Middle frontal gyrus (tissue), 1 donor: ENCODE results near the gene ZIC5.

ENCODE experiments used
- DNase-seq: peaks from one replicate; pipeline ENCODE4 v3.0.0-alpha.2; 2015; ENCODE audit warnings: low spot score; ENCODE audit errors: extremely low spot score

Gene ZIC5

DNA sequence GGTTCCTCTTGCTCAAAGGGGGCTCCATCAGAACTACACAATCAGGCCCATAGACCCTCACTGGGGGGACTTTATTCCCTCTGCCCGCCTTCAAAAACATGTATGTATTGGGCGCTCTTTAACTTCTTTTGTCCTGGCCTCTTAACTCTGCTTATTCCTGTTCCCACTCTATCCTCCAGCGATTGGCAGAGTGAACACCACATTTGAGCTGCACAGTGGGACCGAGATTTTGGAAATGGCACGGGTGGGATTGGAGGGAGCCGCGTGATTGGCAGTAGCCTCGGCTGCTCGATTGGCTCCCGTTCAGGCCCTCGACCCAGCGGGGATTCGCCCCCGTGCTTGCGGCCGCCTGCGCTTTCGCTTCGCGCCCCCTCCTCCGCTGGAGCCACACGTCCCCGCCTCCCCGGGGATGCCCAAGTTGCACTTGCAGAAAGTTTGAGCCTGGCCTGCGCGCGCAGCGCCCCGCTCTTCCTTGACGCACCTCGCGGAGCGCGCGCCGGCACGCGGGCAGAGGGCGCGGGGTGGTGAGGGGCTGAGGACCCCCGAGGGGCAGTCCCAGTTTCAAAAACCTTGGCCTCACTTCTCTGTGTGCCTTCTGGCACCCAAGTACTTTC, at the start of gene ZIC5:
Gene ZIC5, minus strand, starts transcription at position 192 of the 614 bp plus-strand sequence. Its CDS starts 164 bp downstream, at position 28.
- no peak for DNase-seq

DNA sequence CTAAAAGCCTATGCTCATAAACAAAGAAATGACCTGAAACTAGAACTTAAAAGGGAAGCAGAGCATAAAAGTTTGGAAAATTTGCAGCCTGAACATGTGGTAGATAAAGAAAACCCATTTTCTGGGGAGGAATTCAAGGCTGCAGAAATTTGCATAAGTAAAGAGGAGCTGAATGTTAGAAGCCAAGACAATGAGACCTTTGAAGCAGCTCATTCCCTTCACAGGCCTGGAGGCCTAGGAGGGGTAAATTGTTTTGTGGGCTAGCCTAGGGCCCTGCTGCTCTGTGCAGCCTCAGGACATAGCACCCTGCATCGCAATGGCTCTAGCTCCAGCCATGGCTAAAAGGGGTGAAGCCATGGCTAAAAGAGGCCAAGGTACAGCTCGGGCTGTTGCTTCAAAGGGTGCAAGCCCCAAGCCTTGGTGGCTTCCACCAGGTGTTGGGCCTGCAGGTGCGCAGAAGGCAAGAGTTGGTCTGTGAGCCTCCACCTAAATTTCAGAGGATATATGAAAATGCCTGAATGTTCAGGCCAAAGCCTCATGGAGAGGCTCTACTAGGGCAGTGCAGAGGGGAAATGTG, 48.3 kb upstream of the ZIC5 start:
- no peak for DNase-seq

DNA sequence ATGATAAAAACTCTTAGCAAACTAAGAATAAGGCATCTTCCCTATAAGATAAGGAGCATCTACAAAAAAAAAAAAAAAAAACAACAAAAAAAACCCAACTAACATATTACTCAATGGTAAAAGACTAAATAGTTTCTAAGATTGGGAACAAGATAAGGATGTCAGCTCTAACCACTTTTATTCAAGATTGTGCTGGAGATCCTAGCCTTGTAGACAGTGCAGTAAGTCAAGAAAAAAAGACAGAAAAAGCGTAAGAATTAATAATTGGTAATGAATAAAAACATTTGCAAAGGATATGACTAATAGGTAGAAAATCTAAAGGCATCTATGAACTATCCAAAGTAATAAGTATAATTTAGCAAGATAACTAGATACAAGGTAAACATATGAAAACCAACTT, 43.1 kb upstream of the ZIC5 start:
- DNase-seq, result no peak

- no peak for DNase-seq
Measured at GRCh38 chr13:99998261-99998660, 26.7 kb upstream of the ZIC5 start.

GRCh38 chr13:99997702-99998214, 26.2 kb upstream of the ZIC5 start:
- DNase-seq, result no peak

- no peak for DNase-seq
Measured at GRCh38 chr13:99996381-99996973, 24.9 kb upstream of the ZIC5 start.

- no peak for DNase-seq
Measured at GRCh38 chr13:99995589-99996380, 24.2 kb upstream of the ZIC5 start.

DNA sequence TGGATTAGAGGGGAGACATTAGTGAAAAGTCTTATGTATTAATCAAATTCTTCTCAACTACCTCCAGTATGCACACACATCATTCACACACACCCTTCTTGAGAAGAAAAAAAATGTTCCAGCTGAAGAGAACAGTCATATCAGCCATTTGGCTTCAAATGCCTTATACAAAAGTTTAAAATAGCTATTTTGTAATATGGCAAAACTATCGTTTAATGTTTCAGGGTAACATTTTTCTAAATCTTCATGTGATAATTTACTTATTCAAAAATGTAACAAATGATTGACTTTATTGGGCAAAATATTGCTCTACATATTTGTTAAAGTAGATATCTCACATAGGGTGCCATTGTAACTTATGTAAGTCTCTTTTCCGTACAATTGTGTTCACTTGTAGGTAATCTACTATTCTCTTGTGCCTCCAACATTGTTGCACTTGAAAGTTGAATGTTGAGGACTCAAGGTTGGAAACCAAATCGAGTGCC, 23.6 kb upstream of the ZIC5 start:
- no peak for DNase-seq

GRCh38 chr13:99994638-99995020, 23.1 kb upstream of the ZIC5 start:
- DNase-seq, result no peak

DNA sequence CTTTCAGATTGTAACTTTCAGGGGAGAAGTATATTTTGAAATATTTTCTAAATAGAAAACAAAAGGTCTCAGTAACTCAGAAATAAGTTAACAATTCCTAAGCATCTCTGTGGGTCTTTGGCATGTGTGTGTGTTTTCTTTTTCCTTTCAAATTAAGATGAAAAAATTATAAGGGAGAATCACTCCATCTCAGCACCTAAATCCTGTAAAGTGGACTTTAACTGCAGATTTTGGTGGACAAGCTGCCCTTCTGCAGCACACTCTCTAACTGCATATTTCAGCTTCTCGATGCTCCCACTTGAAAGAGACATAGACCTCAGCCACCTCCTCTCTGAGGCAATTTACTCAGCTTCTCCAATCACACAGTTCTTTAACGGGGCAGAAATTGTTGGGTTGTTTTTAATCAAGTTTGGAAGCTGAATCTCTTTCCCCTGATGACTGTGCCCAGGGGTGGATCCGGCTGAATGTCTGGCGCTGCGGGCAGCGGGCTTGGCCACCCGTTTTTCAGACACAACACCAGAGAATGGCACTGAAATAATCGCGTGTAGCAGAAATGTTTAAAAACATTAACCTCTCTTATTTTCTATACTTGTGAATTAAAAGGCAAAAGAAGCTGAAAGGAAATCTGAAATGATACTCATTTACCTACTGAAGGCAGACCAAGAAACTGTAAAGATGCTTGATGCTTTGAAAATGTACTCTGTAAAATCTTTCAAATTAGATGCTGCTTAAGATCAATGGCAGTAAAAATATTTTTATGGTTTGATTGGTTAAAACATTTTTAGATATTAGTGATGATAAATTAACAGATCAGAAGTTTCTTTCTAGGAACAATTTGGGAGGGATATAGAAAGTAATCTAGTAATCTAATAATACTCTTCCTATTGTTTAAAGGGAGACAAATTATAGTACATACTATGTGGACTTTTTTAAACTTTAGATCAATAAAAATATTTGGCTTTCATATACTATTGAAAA, 22.4 kb upstream of the ZIC5 start:
- no peak for DNase-seq

DNA sequence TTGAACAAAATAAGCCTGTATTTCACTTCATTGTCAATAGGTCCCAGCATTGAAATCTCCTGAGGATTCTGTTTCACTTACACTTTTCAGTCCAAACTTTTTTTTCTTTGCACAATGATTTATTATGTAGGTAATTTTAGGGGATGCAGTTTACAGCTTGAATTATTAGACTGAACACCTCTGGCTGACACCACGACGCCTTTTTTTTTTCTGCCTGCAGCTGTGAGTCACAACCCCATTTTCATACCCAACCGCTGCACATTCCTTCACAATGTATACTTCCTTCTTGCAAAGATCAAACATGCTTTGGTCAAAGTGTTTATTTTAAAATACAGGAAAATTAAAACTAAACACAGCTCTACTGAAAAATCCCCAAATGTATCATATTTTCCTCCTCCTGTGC, 21.4 kb upstream of the ZIC5 start:
- no peak for DNase-seq

DNA sequence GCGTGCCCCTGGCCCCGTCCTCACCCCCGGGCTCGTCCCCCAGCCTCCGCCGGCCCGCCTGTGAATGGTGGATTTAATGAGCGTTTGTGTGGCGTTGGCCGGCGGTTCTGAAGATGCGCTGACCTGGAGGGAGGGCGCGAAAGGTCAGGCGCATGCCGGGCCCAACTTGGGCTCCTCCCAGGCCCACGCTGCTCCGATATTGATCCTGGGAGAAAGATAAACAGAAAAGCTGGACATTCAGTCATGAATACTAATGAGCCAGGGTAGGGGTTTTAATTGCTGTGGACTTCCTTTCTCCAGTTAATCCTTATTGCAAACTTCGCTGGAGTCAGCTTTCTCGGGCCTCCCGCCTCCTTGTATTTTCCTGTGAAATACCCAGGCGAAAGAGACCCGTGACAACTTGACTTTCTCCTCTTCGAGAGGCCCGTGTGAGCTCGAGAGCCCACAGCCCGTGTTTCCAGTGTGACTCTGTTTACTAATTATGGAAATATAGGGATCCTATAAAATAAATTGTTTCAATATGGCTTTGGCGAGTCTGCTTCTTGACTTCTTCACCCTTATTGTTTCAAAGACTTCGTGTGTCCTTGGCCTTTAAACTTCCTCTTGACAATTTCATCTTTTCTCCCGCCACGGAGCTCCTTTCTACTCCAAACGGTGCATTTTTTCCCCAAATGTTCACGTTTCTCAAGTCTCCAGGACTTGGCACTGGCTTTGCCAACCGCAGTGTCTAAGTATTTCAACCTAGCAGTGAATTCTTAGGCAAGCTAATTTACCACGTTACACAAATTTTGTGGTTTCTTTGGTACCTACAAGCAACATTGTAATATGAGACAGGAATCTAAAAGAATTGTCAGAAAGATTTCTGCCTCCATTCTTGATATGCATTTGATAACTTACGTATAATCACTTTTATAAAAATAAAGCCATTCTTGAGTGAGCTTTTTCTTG, 20.5 kb upstream of the ZIC5 start:
- DNase-seq, result no peak

DNA sequence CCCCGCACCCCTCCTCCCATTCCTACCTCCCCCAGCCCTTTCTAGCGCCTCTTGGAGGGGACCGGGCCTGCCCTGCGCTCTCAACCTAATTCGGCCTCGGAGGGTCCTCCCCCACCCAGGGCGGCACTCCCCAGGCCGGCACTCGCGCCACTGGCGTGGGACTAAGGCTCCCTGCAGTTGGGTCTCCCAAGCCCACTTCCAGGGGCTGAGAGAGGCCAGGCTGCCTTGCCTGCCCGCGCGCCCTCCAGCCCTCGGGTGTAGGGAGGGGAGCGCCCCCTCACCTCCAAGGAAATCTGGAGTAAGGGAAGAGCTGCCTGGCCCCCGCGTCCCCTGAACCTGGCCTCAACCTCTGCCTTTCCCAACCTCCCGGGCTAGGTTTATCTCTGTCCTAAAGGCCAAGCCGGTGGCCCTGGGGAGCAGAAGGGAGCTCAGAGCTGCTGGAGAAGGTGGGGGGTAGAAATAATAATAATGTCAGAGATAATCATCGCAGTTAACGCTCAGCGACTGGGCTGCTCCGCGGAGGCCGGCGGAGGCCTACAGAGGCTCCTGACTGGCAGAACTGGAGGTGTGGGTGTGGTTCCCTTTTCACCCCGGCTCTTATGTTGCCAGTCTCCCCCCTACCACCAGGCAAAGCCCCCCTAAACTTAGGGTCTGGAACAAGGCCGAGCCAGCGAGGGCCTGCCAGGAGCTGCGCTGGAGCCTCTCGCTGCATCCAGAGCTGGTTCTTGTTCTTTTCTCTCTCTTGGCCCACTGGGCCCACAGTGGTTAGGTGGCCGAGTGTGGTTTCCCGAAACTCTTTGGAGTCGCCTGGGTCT, 19.7 kb upstream of the ZIC5 start:
- no peak for DNase-seq

DNA sequence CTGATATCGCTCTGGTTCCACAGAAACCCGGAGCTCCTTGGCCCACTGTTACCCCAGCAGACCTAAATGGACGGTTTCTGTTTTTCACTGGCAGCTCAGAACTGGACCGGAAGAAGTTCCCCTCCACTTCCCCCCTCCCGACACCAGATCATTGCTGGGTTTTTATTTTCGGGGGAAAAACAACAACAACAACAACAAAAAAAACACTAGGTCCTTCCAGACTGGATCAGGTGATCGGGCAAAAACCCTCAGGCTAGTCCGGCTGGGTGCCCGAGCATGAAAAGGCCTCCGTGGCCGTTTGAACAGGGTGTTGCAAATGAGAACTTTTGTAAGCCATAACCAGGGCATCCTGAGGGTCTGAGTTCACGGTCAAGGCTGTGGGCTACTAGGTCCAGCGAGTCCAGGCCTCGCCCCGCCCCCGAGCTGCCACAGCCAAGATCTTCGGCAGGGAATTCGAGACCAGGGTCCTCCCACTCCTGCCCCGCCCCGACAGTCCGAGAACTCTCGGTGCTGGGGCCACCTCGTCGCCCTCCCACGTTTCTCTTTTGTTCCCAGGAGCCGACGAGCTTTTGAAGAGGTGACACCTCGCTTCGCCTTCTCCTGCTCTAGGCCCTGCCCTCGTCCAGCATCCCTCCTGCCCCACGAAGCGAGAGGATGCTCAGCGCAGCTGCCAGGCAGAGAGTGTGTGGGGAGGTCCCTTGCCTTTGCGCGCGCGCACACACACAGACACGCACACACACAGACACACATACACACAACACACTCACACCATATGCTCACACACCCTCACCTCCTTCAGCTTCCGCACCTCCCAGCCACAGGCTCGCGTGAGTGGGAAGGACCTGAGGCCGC, 18.8 kb upstream of the ZIC5 start:
- DNase-seq, result no peak

DNA sequence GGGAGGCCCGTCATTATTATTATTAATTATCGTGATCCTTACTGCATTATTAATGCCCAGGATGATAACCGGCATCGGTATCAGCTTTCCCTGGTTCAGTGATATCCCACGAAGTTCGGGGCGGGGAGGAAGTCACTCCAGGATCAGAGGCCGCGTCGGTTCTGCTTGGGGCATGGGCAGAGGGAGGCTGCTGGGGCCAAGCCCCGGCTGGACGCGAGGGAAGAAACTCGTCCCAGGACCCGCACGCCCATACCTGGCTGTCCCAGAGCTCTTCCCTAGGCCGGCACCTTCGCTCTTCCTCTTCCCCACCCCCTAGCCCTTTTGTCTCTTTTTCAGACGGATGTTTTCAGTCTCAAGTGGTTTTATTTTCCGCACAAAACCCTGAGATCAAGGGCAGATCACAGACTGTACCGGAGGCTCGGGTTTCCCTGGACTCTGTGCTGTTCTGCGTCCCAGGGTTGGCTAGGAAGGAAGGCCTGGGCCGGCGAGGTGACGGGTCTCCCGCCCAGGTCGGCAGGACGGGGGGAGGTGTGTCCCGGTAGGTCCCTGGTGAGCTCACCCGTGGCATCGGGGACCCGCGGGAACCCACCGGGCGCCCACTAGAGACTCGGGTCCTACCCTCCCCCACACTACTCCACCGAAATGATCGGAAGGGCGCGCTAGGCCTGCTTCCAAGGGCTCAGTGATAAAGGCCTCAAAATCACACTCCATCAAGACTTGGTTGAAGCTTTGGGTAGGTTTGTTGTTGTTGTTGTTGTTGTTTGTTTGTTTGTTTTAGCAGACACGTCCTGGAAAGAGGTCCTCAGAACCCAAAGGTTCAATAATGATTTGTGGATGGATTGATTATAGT, 17.9 kb upstream of the ZIC5 start:
- DNase-seq, result no peak

- DNase-seq, result no peak
Measured at GRCh38 chr13:99988529-99989275, 17.1 kb upstream of the ZIC5 start.
